ENCODE data around the gene KCNG4.

KCNG4 gene

DNA sequence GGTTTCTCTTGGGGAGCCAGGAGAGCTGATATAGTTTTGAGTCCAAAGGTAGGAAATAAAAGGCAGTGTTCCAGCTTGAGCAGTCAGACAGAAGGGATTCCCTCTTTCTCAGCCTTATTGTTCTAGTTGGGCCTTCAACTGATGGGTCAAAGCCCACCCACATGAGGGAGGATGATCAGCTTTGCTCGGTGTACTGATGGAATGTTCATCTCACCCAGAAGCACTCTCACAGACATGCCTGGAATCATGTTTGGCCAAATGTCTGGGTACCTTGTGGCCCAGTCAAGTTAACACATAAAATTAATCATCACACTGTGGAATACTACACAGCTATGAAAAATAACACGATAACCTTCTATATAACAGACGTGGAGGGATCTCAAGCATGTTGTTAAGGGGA lies 23.1 kb upstream of the KCNG4 start:
- H3K4me2 ChIP-seq (ENCODE audit: low read length) = no peak overlapping the region
- peaks cover 37% of the 10 kb centered on the region for H3K27me3 ChIP-seq (ENCODE audit: control insufficient read depth, insufficient read depth, low read length)
- no peaks in the 10 kb centered on the region for H3K36me3 ChIP-seq (ENCODE audit: insufficient read depth, low read length)
- H3K9ac ChIP-seq (ENCODE audit: low read depth, low read length) = no peak overlapping the region
- H3K4me1 ChIP-seq (ENCODE audit: control insufficient read depth, insufficient read depth, low read length) = no peaks in the 10 kb centered on the region
- no peaks in the 10 kb centered on the region for H3K9me3 ChIP-seq (replicated peaks; ENCODE audit: low read length)
- H3K4me3 ChIP-seq (ENCODE audit: low read length) = no peak overlapping the region

DNA sequence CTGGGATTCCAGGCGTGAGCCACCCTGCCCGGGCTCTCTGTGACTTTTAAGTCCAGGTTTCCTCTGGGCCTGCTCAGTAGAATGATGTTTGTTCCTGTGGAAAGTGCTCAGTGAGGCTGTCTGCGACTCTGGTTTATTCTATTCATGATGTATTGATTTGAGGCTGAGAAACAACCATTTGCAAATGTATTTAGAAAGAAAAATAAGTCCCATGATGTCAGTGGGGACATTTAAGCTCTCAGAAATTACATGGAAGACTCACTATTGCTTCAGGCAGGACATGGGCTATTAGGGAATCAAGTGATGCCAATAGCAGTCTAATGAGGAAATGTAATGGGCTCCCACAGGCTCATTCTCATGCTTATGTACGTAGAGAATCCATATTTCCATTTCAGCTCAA lies 22.2 kb upstream of the KCNG4 start:
- H3K27me3 ChIP-seq (ENCODE audit: control insufficient read depth, insufficient read depth, low read length) = peaks cover 32% of the 10 kb centered on the region
- H3K4me2 ChIP-seq (ENCODE audit: low read length) = no peak overlapping the region
- H3K9me3 ChIP-seq (replicated peaks; ENCODE audit: low read length) = no peaks in the 10 kb centered on the region
- no peak overlapping the region for H3K4me3 ChIP-seq (ENCODE audit: low read length)
- H3K9ac ChIP-seq (ENCODE audit: low read depth, low read length) = no peak overlapping the region
- no peaks in the 10 kb centered on the region for H3K4me1 ChIP-seq (ENCODE audit: control insufficient read depth, insufficient read depth, low read length)
- no peaks in the 10 kb centered on the region for H3K36me3 ChIP-seq (ENCODE audit: insufficient read depth, low read length)

DNA sequence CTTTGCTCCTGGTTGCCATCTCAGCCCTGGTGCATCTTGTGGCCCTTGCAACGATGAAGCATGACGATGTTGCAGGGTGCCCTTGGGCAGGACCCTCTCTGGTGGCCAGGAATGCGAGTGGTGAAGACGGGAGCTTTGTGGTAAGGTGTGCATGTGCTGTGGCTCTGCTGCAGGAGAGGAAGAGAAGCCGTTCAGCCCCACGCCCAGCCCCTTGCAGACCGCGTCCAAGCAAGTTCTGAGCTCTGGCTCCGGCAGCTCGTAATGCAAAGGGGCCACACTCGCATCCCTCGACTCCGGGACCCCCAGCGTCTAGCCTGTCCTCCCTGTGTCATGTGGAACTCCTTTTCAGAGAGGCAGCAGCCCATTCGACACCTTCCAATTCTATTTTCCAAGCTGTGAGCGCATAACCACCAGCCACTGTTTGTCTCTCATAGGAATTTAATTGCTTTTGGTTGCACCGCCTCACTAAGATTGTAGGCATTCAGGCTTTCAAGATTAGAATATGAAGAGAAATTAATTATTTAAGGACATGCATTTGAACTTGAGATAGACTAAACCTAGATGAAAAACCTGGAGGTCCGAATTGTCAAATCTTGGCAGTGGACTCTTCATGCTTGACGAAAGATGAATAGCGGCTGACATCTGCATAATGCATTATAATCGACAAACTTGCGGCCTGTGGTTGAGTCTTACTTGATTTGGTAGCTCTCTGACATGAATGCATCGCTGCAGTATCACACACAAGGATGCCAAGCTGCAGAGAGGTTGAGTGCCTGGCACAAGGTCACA lies 21.1 kb upstream of the KCNG4 start:
- H3K4me1 ChIP-seq (ENCODE audit: control insufficient read depth, insufficient read depth, low read length) = no peaks in the 10 kb centered on the region
- H3K4me3 ChIP-seq (ENCODE audit: low read length) = no peak overlapping the region

DNA sequence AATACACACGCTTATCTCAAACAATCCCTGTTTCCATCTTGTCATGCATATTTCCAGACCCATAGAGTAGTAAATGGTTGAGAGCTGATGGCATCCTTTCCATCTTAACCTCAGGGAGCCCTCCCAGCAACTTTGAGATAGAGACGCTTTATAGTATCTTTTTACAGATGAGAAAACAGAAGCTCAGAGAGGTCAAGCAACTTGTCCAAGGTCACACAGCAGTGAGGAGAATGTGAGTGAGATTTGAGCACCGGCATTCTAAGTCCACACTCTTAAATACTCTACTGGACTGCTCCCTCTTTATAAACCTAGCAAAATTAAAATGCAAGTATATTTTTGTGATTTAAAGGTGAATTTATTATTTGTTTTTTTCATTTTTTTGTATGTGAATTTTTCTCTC lies 19.9 kb upstream of the KCNG4 start:
- Histone ChIP-seq H3K36me3 (ENCODE audit: insufficient read depth, low read length) (no peaks in the 10 kb centered on the region), H3K4me3 (ENCODE audit: low read length) (no peak overlapping the region), H3K9ac (ENCODE audit: low read depth, low read length) (no peak overlapping the region), H3K4me2 (ENCODE audit: low read length) (no peak overlapping the region), H3K27me3 (ENCODE audit: control insufficient read depth, insufficient read depth, low read length) (peaks cover 45% of the 10 kb centered on the region), H3K9me3 (replicated peaks; ENCODE audit: low read length) (no peaks in the 10 kb centered on the region), H3K4me1 (ENCODE audit: control insufficient read depth, insufficient read depth, low read length) (no peaks in the 10 kb centered on the region)

More for the DNA sequence above, 21.1 kb upstream of the KCNG4 start:
- no peaks in the 10 kb centered on the region for H3K9me3 ChIP-seq (replicated peaks; ENCODE audit: low read length)
- no peak overlapping the region for H3K4me2 ChIP-seq (ENCODE audit: low read length)
- H3K27me3 ChIP-seq (ENCODE audit: control insufficient read depth, insufficient read depth, low read length) = peaks cover 41% of the 10 kb centered on the region
- no peaks in the 10 kb centered on the region for H3K36me3 ChIP-seq (ENCODE audit: insufficient read depth, low read length)
- H3K9ac ChIP-seq (ENCODE audit: low read depth, low read length) = no peak overlapping the region

DNA sequence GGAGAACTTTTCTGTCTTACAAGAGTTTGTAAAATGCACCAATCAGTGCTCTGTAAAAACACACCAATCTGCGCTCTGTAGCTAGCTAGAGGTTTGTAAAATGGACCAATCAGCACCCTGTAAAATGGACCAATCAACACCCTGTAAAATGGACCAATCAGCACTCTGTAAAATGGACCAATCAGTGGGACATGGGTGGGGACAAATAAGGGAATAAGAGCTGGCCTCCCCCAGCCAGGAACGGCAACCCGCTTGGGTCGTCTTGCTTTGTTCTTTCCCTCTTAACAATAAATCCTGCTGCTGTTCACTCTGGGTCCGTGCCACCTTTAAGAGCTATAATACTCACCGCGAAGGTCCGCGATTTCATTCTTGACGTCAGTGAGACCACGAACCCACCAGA lies 18.5 kb upstream of the KCNG4 start:
- Histone ChIP-seq H3K9me3 (replicated peaks; ENCODE audit: low read length) (no peaks in the 10 kb centered on the region), H3K9ac (ENCODE audit: low read depth, low read length) (no peak overlapping the region), H3K4me1 (ENCODE audit: control insufficient read depth, insufficient read depth, low read length) (no peaks in the 10 kb centered on the region), H3K27me3 (ENCODE audit: control insufficient read depth, insufficient read depth, low read length) (peaks cover 54% of the 10 kb centered on the region), H3K4me2 (ENCODE audit: low read length) (no peak overlapping the region), H3K4me3 (ENCODE audit: low read length) (no peak overlapping the region), H3K36me3 (ENCODE audit: insufficient read depth, low read length) (no peaks in the 10 kb centered on the region)

DNA sequence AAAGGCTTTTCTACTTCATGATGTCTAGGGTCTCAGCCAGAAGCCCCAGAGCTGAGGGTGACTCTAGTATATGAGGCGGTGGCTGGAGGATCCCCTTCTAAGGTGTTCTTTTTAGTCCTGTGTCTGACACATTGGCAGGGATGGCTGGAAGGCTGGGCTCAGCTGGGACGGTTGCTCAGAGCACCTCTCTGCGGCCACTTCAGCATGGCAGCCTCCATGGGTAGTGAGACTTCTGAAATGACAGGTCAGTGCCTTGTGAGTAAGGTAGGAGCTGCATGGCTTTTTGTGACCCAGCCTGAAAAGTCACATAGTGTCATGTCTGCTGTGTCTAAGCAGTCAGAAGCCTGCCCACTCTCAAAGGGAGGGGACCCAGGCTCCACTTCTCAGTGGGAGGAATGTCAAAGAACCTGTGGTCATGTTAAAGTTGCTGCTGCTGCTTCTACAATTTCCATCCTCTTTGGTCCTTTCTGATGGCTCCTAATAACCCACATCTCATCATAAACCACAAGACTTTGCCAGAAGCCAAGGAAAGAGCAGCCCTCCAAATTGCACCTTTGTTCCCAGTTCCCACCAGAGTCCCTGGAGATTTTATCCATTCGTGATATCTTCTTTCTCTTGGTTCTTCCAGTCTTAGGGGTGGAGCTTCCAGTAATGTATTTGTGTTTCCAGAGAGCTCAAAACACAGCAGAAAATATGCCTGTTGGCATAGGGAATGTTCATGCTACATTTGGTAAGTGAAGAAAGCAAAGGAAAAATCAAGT lies 15.4 kb upstream of the KCNG4 start:
- H3K4me1 ChIP-seq (ENCODE audit: control insufficient read depth, insufficient read depth, low read length) = no peaks in the 10 kb centered on the region
- no peaks in the 10 kb centered on the region for H3K36me3 ChIP-seq (ENCODE audit: insufficient read depth, low read length)
- peaks cover 72% of the 10 kb centered on the region for H3K27me3 ChIP-seq (ENCODE audit: control insufficient read depth, insufficient read depth, low read length)
- H3K9ac ChIP-seq (ENCODE audit: low read depth, low read length) = no peak overlapping the region
- no peak overlapping the region for H3K4me3 ChIP-seq (ENCODE audit: low read length)
- no peaks in the 10 kb centered on the region for H3K9me3 ChIP-seq (replicated peaks; ENCODE audit: low read length)
- no peak overlapping the region for H3K4me2 ChIP-seq (ENCODE audit: low read length)

DNA sequence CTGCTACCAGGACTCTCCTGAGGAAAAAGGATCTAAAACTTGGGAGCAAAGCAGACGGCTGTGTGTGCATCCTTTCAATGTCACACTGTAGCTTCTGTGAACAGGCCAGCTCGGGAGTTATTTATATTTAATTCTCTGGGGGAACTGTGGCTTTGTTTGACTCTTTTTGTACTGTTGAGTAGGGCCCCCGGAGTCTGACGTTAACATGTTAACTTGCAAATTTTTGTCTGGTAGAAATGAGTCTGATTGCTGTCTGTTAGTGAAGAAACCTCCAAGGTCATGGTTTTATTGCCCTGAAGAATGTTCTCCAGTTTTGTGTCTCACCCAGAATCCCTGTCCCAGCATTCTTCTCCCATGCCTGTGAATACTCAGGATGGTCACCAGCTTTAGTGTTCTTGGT lies 14.2 kb upstream of the KCNG4 start:
- H3K4me1 ChIP-seq (ENCODE audit: control insufficient read depth, insufficient read depth, low read length) = no peaks in the 10 kb centered on the region
- no peak overlapping the region for H3K4me3 ChIP-seq (ENCODE audit: low read length)
- H3K9me3 ChIP-seq (replicated peaks; ENCODE audit: low read length) = no peaks in the 10 kb centered on the region
- H3K27me3 ChIP-seq (ENCODE audit: control insufficient read depth, insufficient read depth, low read length) = peaks cover 80% of the 10 kb centered on the region
- no peaks in the 10 kb centered on the region for H3K36me3 ChIP-seq (ENCODE audit: insufficient read depth, low read length)
- H3K9ac ChIP-seq (ENCODE audit: low read depth, low read length) = no peak overlapping the region
- no peak overlapping the region for H3K4me2 ChIP-seq (ENCODE audit: low read length)

DNA sequence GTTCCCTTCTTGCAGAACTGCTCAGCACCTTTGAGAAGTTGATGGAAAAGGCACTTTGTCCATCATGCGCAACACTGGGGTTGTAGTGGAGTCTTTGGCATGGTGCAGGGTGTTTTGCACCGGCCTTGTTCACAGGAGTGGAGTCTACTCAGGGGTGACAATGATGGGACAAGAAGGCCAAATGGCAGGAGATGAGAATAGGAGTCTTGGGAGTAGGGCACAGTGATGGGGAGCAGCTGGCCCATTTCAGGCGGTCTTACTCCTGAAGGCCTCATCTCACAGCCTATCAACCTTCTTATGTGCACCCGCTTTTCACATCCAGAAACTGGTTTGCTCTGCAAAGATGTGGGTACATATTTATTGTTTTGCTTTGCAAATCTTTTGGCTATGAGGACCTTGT lies 13.4 kb upstream of the KCNG4 start:
- Histone ChIP-seq H3K36me3 (ENCODE audit: insufficient read depth, low read length) (no peaks in the 10 kb centered on the region), H3K27me3 (ENCODE audit: control insufficient read depth, insufficient read depth, low read length) (peaks cover 79% of the 10 kb centered on the region)

DNA sequence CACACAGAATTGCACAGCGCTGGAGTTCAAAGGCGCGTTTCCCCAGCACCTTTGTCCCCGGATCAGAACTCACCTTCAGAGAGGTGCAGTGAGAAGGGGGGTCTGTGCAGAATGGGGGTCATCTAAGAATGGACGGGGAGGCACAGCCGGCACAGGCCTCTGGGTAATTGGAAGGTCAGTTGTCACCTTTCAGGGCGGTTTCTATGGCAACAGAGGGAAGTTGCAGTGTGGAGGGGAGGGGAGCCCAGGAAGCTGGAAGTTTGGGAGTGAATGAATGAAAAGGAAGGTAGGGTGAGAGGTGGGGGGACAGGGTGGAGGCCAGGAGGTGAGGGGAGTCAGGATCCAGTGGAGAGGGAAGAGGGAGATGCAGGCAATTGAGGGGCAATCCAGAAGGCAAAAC lies 12.4 kb upstream of the KCNG4 start:
- Histone ChIP-seq H3K27me3 (ENCODE audit: control insufficient read depth, insufficient read depth, low read length) (peaks cover 80% of the 10 kb centered on the region), H3K4me3 (ENCODE audit: low read length) (no peak overlapping the region), H3K9ac (ENCODE audit: low read depth, low read length) (no peak overlapping the region), H3K36me3 (ENCODE audit: insufficient read depth, low read length) (no peaks in the 10 kb centered on the region), H3K4me1 (ENCODE audit: control insufficient read depth, insufficient read depth, low read length) (peaks cover 3% of the 10 kb centered on the region), H3K9me3 (replicated peaks; ENCODE audit: low read length) (no peaks in the 10 kb centered on the region), H3K4me2 (ENCODE audit: low read length) (no peak overlapping the region)

More for the DNA sequence above, 13.4 kb upstream of the KCNG4 start:
- no peak overlapping the region for H3K9ac ChIP-seq (ENCODE audit: low read depth, low read length)
- H3K4me3 ChIP-seq (ENCODE audit: low read length) = no peak overlapping the region
- H3K9me3 ChIP-seq (replicated peaks; ENCODE audit: low read length) = no peaks in the 10 kb centered on the region
- H3K4me2 ChIP-seq (ENCODE audit: low read length) = no peak overlapping the region
- H3K4me1 ChIP-seq (ENCODE audit: control insufficient read depth, insufficient read depth, low read length) = no peaks in the 10 kb centered on the region

DNA sequence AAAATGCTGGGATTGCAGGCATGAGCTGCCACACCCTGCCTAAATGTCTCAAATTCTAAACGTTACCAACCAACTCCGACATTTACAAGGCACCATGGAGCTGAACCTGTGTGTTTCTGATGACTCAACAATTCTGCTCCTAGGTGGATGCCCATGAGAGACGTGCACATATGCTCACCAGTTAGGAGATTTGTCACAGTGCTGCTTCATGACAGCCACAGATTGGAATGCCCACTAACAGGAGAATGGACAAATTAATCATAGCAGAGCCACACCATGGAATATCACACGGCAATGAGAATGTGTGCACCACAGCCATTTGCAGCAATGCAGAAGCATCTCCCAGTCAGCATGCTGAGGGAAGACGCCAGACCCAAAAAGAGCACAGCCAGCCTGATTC lies 8.0 kb upstream of the KCNG4 start:
- Histone ChIP-seq H3K36me3 (ENCODE audit: insufficient read depth, low read length) (no peaks in the 10 kb centered on the region), H3K4me2 (ENCODE audit: low read length) (no peak overlapping the region), H3K4me1 (ENCODE audit: control insufficient read depth, insufficient read depth, low read length) (peaks cover 3% of the 10 kb centered on the region), H3K9me3 (replicated peaks; ENCODE audit: low read length) (no peaks in the 10 kb centered on the region), H3K9ac (ENCODE audit: low read depth, low read length) (no peak overlapping the region), H3K4me3 (ENCODE audit: low read length) (no peak overlapping the region), H3K27me3 (ENCODE audit: control insufficient read depth, insufficient read depth, low read length) (peaks cover 67% of the 10 kb centered on the region)

DNA sequence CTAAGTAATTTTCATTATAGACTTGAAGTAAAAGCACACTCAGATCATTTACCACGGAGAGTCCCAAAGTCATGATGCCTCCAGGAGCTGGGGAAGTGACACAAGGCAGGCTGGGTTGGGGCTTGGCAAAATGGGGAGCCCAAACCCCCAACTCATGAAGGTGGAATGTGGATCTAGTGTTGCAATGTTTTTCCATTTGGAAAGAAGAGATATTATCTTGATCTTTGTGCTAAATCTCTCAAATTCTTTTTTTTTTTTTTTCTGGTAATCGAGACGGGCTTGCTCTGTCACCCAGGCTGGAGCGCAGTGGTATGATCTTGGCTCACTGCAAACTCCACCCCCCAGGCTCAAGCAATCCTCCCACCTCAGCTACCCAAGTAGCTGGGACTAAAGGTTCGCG lies 7.5 kb upstream of the KCNG4 start:
- Histone ChIP-seq H3K4me3 (ENCODE audit: low read length) (no peak overlapping the region), H3K4me2 (ENCODE audit: low read length) (no peak overlapping the region), H3K9ac (ENCODE audit: low read depth, low read length) (no peak overlapping the region), H3K36me3 (ENCODE audit: insufficient read depth, low read length) (no peaks in the 10 kb centered on the region), H3K4me1 (ENCODE audit: control insufficient read depth, insufficient read depth, low read length) (peaks cover 3% of the 10 kb centered on the region), H3K9me3 (replicated peaks; ENCODE audit: low read length) (no peaks in the 10 kb centered on the region), H3K27me3 (ENCODE audit: control insufficient read depth, insufficient read depth, low read length) (peaks cover 68% of the 10 kb centered on the region)

DNA sequence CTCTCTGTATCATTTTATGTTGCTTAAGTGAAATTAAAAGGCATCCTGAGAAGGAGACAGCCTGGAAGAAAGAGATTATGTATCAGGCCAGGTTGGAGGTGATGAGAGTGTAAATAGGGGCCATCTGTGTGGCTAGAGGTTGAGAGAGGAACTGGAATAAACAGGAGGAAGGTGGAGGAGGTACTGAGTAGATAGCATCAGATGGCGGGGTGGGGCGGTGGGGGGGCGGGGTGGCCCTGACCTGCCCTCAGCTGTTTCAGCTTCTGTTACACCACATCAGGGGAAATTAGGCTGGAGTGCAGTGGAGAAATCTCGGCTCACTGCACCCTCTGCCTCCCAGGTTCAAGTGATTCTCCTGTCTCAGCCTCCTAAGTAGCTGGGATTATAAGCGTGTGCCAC lies 6.9 kb upstream of the KCNG4 start:
- Histone ChIP-seq H3K4me3 (ENCODE audit: low read length) (no peak overlapping the region), H3K4me2 (ENCODE audit: low read length) (no peak overlapping the region), H3K9ac (ENCODE audit: low read depth, low read length) (no peak overlapping the region), H3K4me1 (ENCODE audit: control insufficient read depth, insufficient read depth, low read length) (peaks cover 3% of the 10 kb centered on the region), H3K9me3 (replicated peaks; ENCODE audit: low read length) (no peaks in the 10 kb centered on the region), H3K27me3 (ENCODE audit: control insufficient read depth, insufficient read depth, low read length) (peaks cover 63% of the 10 kb centered on the region), H3K36me3 (ENCODE audit: insufficient read depth, low read length) (no peaks in the 10 kb centered on the region)
